Measurements from ENCODE around the gene TCEANC2.

The TCEANC2 gene

GRCh38 chr1:54122992-54123391 is 69.6 kb downstream of the TCEANC2 start:
- H3K4me3 ChIP-seq (ENCODE audit: insufficient read length, low read depth), result no peak overlapping the region
- no peak for DNase-seq (ENCODE audit: low read depth, low spot score)
- H3K27me3 ChIP-seq (ENCODE audit: insufficient read depth, insufficient read length), result peaks cover 17% of the 10 kb centered on the region
- peaks cover 17% of the 10 kb centered on the region for H3K4me1 ChIP-seq (ENCODE audit: insufficient read depth, insufficient read length)
- H3K9me3 ChIP-seq (ENCODE audit: insufficient read depth, low read length), result no peaks in the 10 kb centered on the region
- H3K9ac ChIP-seq (ENCODE audit: insufficient read length, low read depth), result no peak overlapping the region
- TF ChIP-seq YY1 (IDR thresholded peaks at IDR 0.05; ENCODE audit: insufficient read depth, insufficient read length), result no peak
- no peak for TF ChIP-seq SUZ12 (IDR thresholded peaks at IDR 0.05; ENCODE audit: extremely low read depth, insufficient read depth, insufficient read length)
- no peak for TF ChIP-seq ZNF274 (IDR thresholded peaks at IDR 0.05; ENCODE audit: low read depth, low read length)
- no peaks in the 10 kb centered on the region for H3K36me3 ChIP-seq (ENCODE audit: insufficient read depth, insufficient read length, low read length)

GRCh38 chr1:54124472-54124871 is 71.1 kb downstream of the TCEANC2 start:
- Histone ChIP-seq H3K9me3 (ENCODE audit: insufficient read depth, low read length) (no peaks in the 10 kb centered on the region), H3K9ac (ENCODE audit: insufficient read length, low read depth) (no peak overlapping the region), H3K4me3 (ENCODE audit: insufficient read length, low read depth) (no peak overlapping the region), H3K4me1 (ENCODE audit: insufficient read depth, insufficient read length) (peaks cover 15% of the 10 kb centered on the region), H3K27me3 (ENCODE audit: insufficient read depth, insufficient read length) (peaks cover 17% of the 10 kb centered on the region), H3K36me3 (ENCODE audit: insufficient read depth, insufficient read length, low read length) (no peaks in the 10 kb centered on the region)
- no peak for DNase-seq (ENCODE audit: low read depth, low spot score)
- no peak for TF ChIP-seq YY1 (IDR thresholded peaks at IDR 0.05; ENCODE audit: insufficient read depth, insufficient read length)
- TF ChIP-seq SUZ12 (IDR thresholded peaks at IDR 0.05; ENCODE audit: extremely low read depth, insufficient read depth, insufficient read length), result no peak
- no peak for TF ChIP-seq ZNF274 (IDR thresholded peaks at IDR 0.05; ENCODE audit: low read depth, low read length)

- H3K4me1 ChIP-seq (ENCODE audit: insufficient read depth, insufficient read length), result peaks cover 15% of the 10 kb centered on the region
- peaks cover 17% of the 10 kb centered on the region for H3K27me3 ChIP-seq (ENCODE audit: insufficient read depth, insufficient read length)
- no peak overlapping the region for H3K4me3 ChIP-seq (ENCODE audit: insufficient read length, low read depth)
- no peak overlapping the region for H3K9ac ChIP-seq (ENCODE audit: insufficient read length, low read depth)
- no peak for DNase-seq (ENCODE audit: low read depth, low spot score)
- no peaks in the 10 kb centered on the region for H3K36me3 ChIP-seq (ENCODE audit: insufficient read depth, insufficient read length, low read length)
- TF ChIP-seq SUZ12 (IDR thresholded peaks at IDR 0.05; ENCODE audit: extremely low read depth, insufficient read depth, insufficient read length), result no peak
- no peak for TF ChIP-seq ZNF274 (IDR thresholded peaks at IDR 0.05; ENCODE audit: low read depth, low read length)
- TF ChIP-seq YY1 (IDR thresholded peaks at IDR 0.05; ENCODE audit: insufficient read depth, insufficient read length), result no peak
- no peaks in the 10 kb centered on the region for H3K9me3 ChIP-seq (ENCODE audit: insufficient read depth, low read length)
These were observed 71.5 kb downstream of the TCEANC2 start for GRCh38 chr1:54124906-54125305.

- no peak overlapping the region for H3K4me3 ChIP-seq (ENCODE audit: insufficient read length, low read depth)
- H3K9ac ChIP-seq (ENCODE audit: insufficient read length, low read depth), result no peak overlapping the region
- no peaks in the 10 kb centered on the region for H3K9me3 ChIP-seq (ENCODE audit: insufficient read depth, low read length)
- peaks cover 15% of the 10 kb centered on the region for H3K4me1 ChIP-seq (ENCODE audit: insufficient read depth, insufficient read length)
- H3K36me3 ChIP-seq (ENCODE audit: insufficient read depth, insufficient read length, low read length), result no peaks in the 10 kb centered on the region
- peaks cover 17% of the 10 kb centered on the region for H3K27me3 ChIP-seq (ENCODE audit: insufficient read depth, insufficient read length)
- TF ChIP-seq ZNF274 (IDR thresholded peaks at IDR 0.05; ENCODE audit: low read depth, low read length), result no peak
- no peak for TF ChIP-seq YY1 (IDR thresholded peaks at IDR 0.05; ENCODE audit: insufficient read depth, insufficient read length)
- no peak for TF ChIP-seq SUZ12 (IDR thresholded peaks at IDR 0.05; ENCODE audit: extremely low read depth, insufficient read depth, insufficient read length)
- no peak for DNase-seq (ENCODE audit: low read depth, low spot score)
These were observed 72.1 kb downstream of the TCEANC2 start for GRCh38 chr1:54125386-54126070.

- H3K4me1 ChIP-seq (ENCODE audit: insufficient read depth, insufficient read length), result peaks cover 12% of the 10 kb centered on the region
- H3K36me3 ChIP-seq (ENCODE audit: insufficient read depth, insufficient read length, low read length), result no peaks in the 10 kb centered on the region
- no peaks in the 10 kb centered on the region for H3K9me3 ChIP-seq (ENCODE audit: insufficient read depth, low read length)
- TF ChIP-seq ZNF274 (IDR thresholded peaks at IDR 0.05; ENCODE audit: low read depth, low read length) (no peak), YY1 (IDR thresholded peaks at IDR 0.05; ENCODE audit: insufficient read depth, insufficient read length) (no peak)
- no peak for DNase-seq (ENCODE audit: low read depth, low spot score)
- H3K27me3 ChIP-seq (ENCODE audit: insufficient read depth, insufficient read length), result peaks cover 17% of the 10 kb centered on the region
- H3K4me3 ChIP-seq (ENCODE audit: insufficient read length, low read depth), result no peak overlapping the region
- H3K9ac ChIP-seq (ENCODE audit: insufficient read length, low read depth), result no peak overlapping the region
These were observed 72.9 kb downstream of the TCEANC2 start for GRCh38 chr1:54126271-54126815.

- H3K9me3 ChIP-seq (ENCODE audit: insufficient read depth, low read length), result no peaks in the 10 kb centered on the region
- no peak for DNase-seq (ENCODE audit: low read depth, low spot score)
- H3K9ac ChIP-seq (ENCODE audit: insufficient read length, low read depth), result no peak overlapping the region
- H3K4me3 ChIP-seq (ENCODE audit: insufficient read length, low read depth), result no peak overlapping the region
- H3K27me3 ChIP-seq (ENCODE audit: insufficient read depth, insufficient read length), result peaks cover 5% of the 10 kb centered on the region
- no peaks in the 10 kb centered on the region for H3K36me3 ChIP-seq (ENCODE audit: insufficient read depth, insufficient read length, low read length)
- TF ChIP-seq SUZ12 (IDR thresholded peaks at IDR 0.05; ENCODE audit: extremely low read depth, insufficient read depth, insufficient read length), result no peak
- no peak for TF ChIP-seq YY1 (IDR thresholded peaks at IDR 0.05; ENCODE audit: insufficient read depth, insufficient read length)
- TF ChIP-seq ZNF274 (IDR thresholded peaks at IDR 0.05; ENCODE audit: low read depth, low read length), result no peak
- peaks cover 6% of the 10 kb centered on the region for H3K4me1 ChIP-seq (ENCODE audit: insufficient read depth, insufficient read length)
These were observed 74.3 kb downstream of the TCEANC2 start for GRCh38 chr1:54127594-54128300.

- no peak for TF ChIP-seq YY1 (IDR thresholded peaks at IDR 0.05; ENCODE audit: insufficient read depth, insufficient read length)
- TF ChIP-seq ZNF274 (IDR thresholded peaks at IDR 0.05; ENCODE audit: low read depth, low read length), result no peak
- TF ChIP-seq SUZ12 (IDR thresholded peaks at IDR 0.05; ENCODE audit: extremely low read depth, insufficient read depth, insufficient read length), result no peak
- no peak overlapping the region for H3K9ac ChIP-seq (ENCODE audit: insufficient read length, low read depth)
- no peak overlapping the region for H3K4me3 ChIP-seq (ENCODE audit: insufficient read length, low read depth)
- peaks cover 8% of the 10 kb centered on the region for H3K4me1 ChIP-seq (ENCODE audit: insufficient read depth, insufficient read length)
- DNase-seq (ENCODE audit: low read depth, low spot score), result no peak
- no peaks in the 10 kb centered on the region for H3K27me3 ChIP-seq (ENCODE audit: insufficient read depth, insufficient read length)
- no peaks in the 10 kb centered on the region for H3K9me3 ChIP-seq (ENCODE audit: insufficient read depth, low read length)
- no peaks in the 10 kb centered on the region for H3K36me3 ChIP-seq (ENCODE audit: insufficient read depth, insufficient read length, low read length)
These were observed 76.5 kb downstream of the TCEANC2 start for GRCh38 chr1:54129858-54130257.

Data from NT2/D1 (cell line).